HepG2 (cell line): ENCODE data around the gene CASZ1. TPM values are rescaled to one million over a fixed set of nuclear protein-coding genes. Genes with fewer than 3 reads are reported as not detected.

Source experiments
- ATAC-seq: fragments of 200-7000 bp; cut with Tn5 transposase; 3 replicates; pipeline ENCODE4 v1.9.1; 2020; ENCODE audit warnings: mild to moderate bottlenecking, moderate library complexity
- BruUV-seq: library from RNA; stranded (reverse); fragments of 400-500 nt; replicated peaks from 2 replicates; lab custom pipeline; 2021; lab: Mats Ljungman, UMichigan
- CTCF ChIA-PET: fragments of 300-600 bp; formaldehyde crosslinking; extraction: SDS; loops from one replicate; lab custom pipeline; 2021; ENCODE audit warnings: low total read pairs, inconsistent platforms, low intra/inter-chr PET ratio; lab: Yijun Ruan, JAX
- POLR2A ChIA-PET: fragments of 350-600 bp; sonication (Branson Sonifier 250); formaldehyde crosslinking; loops from one replicate; lab custom pipeline; 2020; ENCODE audit warnings: antibody characterized with exemption, inconsistent platforms; lab: Yijun Ruan, JAX
- DNase-seq: peaks from one replicate; pipeline ENCODE4 v3.0.0-alpha.2; 2015; ENCODE audit warnings: low spot score
- FAIRE-seq: peaks from 3 replicates; lab custom pipeline; 2011; peaks lifted over from hg19 to GRCh38; lab: Jason Lieb, UNC
- H2AFZ ChIP-seq: one replicate; pipeline ENCODE4 v1.6.1; 2011; ENCODE audit warnings: low read length, inconsistent platforms
- H3K27ac ChIP-seq: fragments of 300-600 bp; 3 replicates; pipeline ENCODE4 v1.8.0; 2011; ENCODE audit warnings: mixed run types, mild to moderate bottlenecking, mixed read lengths, low read length, inconsistent platforms; ENCODE audit not compliant: insufficient read depth; ENCODE audit errors: extremely low read length
- H3K27me3 ChIP-seq, 2 experiments: fragments of 200-600 bp in 1 of 2; 2 replicates in 1 of 2; 3 replicates in 1 of 2; pipeline versions ENCODE4 v1.6.0 to v1.8.0; 2011; ENCODE audit warnings: low read length in 2 of 2, mild to moderate bottlenecking in 2 of 2, moderate library complexity in 2 of 2, inconsistent platforms in 1 of 2; ENCODE audit not compliant: insufficient read depth in 2 of 2, control insufficient read depth in 1 of 2
- H3K36me3 ChIP-seq, 2 experiments: fragments of 200-600 bp in 1 of 2; replicated peaks in 1 of 2; 2 replicates in 1 of 2; 3 replicates in 1 of 2; pipeline versions ENCODE4 v1.5.1 to v1.8.0; 2011; ENCODE audit warnings: low read length in 2 of 2, inconsistent platforms in 1 of 2; ENCODE audit not compliant: insufficient read depth in 2 of 2, control insufficient read depth in 1 of 2
- H3K4me1 ChIP-seq: 2 replicates; pipeline ENCODE4 v1.5.1; 2012; ENCODE audit warnings: low read length, inconsistent platforms; ENCODE audit not compliant: insufficient read depth
- H3K4me2 ChIP-seq: 2 replicates; pipeline ENCODE4 v1.6.0; 2011; ENCODE audit warnings: low read depth, low read length, inconsistent platforms
- H3K4me3 ChIP-seq, 3 experiments: fragments of 200-600 bp in 1 of 3; sonication (generic), shearing (Covaris generic) in 1 of 3; replicated peaks in 1 of 3; 2 replicates each; pipeline ENCODE4 v1.5.1; 2011 to 2016; ENCODE audit warnings: low read length in 3 of 3, inconsistent platforms in 2 of 3, low read depth in 2 of 3, mild to moderate bottlenecking in 2 of 3, control low read depth in 1 of 3, mixed read lengths in 1 of 3; ENCODE audit not compliant: insufficient read depth in 1 of 3
- H3K79me2 ChIP-seq: one replicate; pipeline ENCODE4 v1.6.1; 2011; ENCODE audit warnings: low read length, inconsistent platforms; ENCODE audit not compliant: insufficient read depth
- H3K9ac ChIP-seq: 2 replicates; pipeline ENCODE4 v1.6.0; 2011; ENCODE audit warnings: mild to moderate bottlenecking, low read depth, low read length, inconsistent platforms; ENCODE audit not compliant: insufficient read depth
- H3K9me3 ChIP-seq: 2 replicates; pipeline ENCODE4 v1.5.1; 2012; ENCODE audit warnings: mild to moderate bottlenecking, low read length
- H4K20me1 ChIP-seq: 2 replicates; pipeline ENCODE4 v1.6.0; 2011; ENCODE audit warnings: inconsistent platforms, mild to moderate bottlenecking, low read length, moderate library complexity; ENCODE audit not compliant: insufficient read depth
- AGO2 ChIP-seq: fragments of 200-400 bp; formaldehyde crosslinking; optimal IDR thresholded peaks from 2 replicates; pipeline ENCODE3; 2017; ENCODE audit warnings: mild to moderate bottlenecking, low read depth, low read length, moderate library complexity
- ARNTL ChIP-seq: sonication (generic); formaldehyde crosslinking; IDR thresholded peaks from 2 replicates; pipeline ENCODE4 v1.4.0; 2020; ENCODE audit warnings: mild to moderate bottlenecking, missing genetic modification reagents
- E2F1 ChIP-seq: sonication (generic); formaldehyde crosslinking; IDR thresholded peaks from 2 replicates; pipeline ENCODE4 v1.5.0; 2020; ENCODE audit warnings: missing genetic modification reagents
- HMGXB4 ChIP-seq, 2 experiments: sonication (generic) in 1 of 2; formaldehyde crosslinking in 1 of 2; IDR thresholded peaks; 2 replicates each; pipeline versions ENCODE4 v1.4.0 to v1.6.1; 2018 to 2020; ENCODE audit warnings: missing genetic modification reagents in 2 of 2, borderline replicate concordance in 1 of 2, low read depth in 1 of 2, mild to moderate bottlenecking in 1 of 2, missing biosample characterization in 1 of 2
- HOXA3 ChIP-seq: sonication (generic); formaldehyde crosslinking; IDR thresholded peaks from 2 replicates; pipeline ENCODE4 v1.5.0; 2020; ENCODE audit warnings: missing genetic modification reagents
- NFIC ChIP-seq: IDR thresholded peaks from 2 replicates; pipeline ENCODE4 v1.6.1; 2012; ENCODE audit warnings: mild to moderate bottlenecking, low read length, inconsistent platforms
- PAXIP1 ChIP-seq: sonication (generic); formaldehyde crosslinking; conservative IDR thresholded peaks from 2 replicates; pipeline ENCODE4 v1.4.0; 2020; ENCODE audit warnings: mild to moderate bottlenecking, missing genetic modification reagents, moderate library complexity
- SOX6 ChIP-seq, 2 experiments: fragments of 450-650 bp in 1 of 2; sonication (generic) in 1 of 2; formaldehyde crosslinking in 1 of 2; IDR thresholded peaks; 2 replicates each; pipeline versions ENCODE4 v1.4.0 to v1.6.1; 2017 to 2020; ENCODE audit warnings: antibody characterized with exemption in 1 of 2, mild to moderate bottlenecking in 1 of 2, missing genetic modification reagents in 1 of 2
- TBX2 ChIP-seq: sonication (generic); formaldehyde crosslinking; IDR thresholded peaks from 2 replicates; pipeline ENCODE4 v1.5.0; 2020; ENCODE audit warnings: missing genetic modification reagents, mild to moderate bottlenecking, borderline replicate concordance
- ZNF10 ChIP-seq: sonication (generic); formaldehyde crosslinking; IDR thresholded peaks from 2 replicates; pipeline ENCODE4 v1.4.0; 2020; ENCODE audit warnings: mild to moderate bottlenecking, low read depth, missing genetic modification reagents, borderline replicate concordance
- ZNF30 ChIP-seq: sonication (generic); formaldehyde crosslinking; IDR thresholded peaks from 2 replicates; pipeline ENCODE4 v1.5.0; 2020; ENCODE audit warnings: mild to moderate bottlenecking, missing genetic modification reagents
- ZNF839 ChIP-seq: sonication (generic); formaldehyde crosslinking; IDR thresholded peaks from 2 replicates; pipeline ENCODE4 v1.4.0; 2020; ENCODE audit warnings: missing genetic modification reagents, mild to moderate bottlenecking, borderline replicate concordance
- WGBS: methylation state at CpG from one replicate; pipeline ENCODE4 v1.1.6; 2017; ENCODE audit warnings: low lambda C conversion rate; 5-methylcytosine and 5-hydroxymethylcytosine counted together
- in situ Hi-C: cut with HindIII; loops from 2 replicates; pipeline ENCODE4 v1.10.0; 2017; ENCODE audit warnings: low pct_unique_long_range_greater_than_20kb; ENCODE audit not compliant: extremely low pct_ligation_motif_present
- intact Hi-C: fragments of 100-400 bp; cut with micrococcal nuclease; formaldehyde crosslinking; loops from one replicate; pipeline ENCODE4 v1.10.0; 2022; ENCODE audit not compliant: unreplicated experiment
- polyA plus RNA-seq, 8 experiments: library from polyadenylated mRNA; depleted of rRNA in 3 of 8; stranded (reverse) in 7 of 8; unstranded in 1 of 8; fragments of >200 nt; fragmentation: Illumina TruSeq in 4 of 8; extraction: Trizol in 4 of 8; gene quantifications; 2 replicates each; pipeline versions ENCODE4 v1.2.1 to v1.2.3, GENCODE V29; 2011 to 2016; ENCODE audit warnings: low read depth in 4 of 8, missing spikeins in 1 of 8, mixed read lengths in 1 of 8; ENCODE audit not compliant: insufficient read depth in 1 of 8
- total RNA-seq, 5 experiments: library from RNA; depleted of rRNA; stranded (reverse); fragments of >200 nt; fragmentation: Illumina TruSeq; extraction: Trizol; gene quantifications; 2 replicates each; pipeline ENCODE4 v1.2.3, GENCODE V29; 2016; ENCODE audit warnings: low read depth in 1 of 5

CASZ1 gene
- total and polyA plus RNA-seq, 2 of the 13 experiments (the other 11 are each of a cell fraction or from before 2014, with no cell fraction given), result 1.9 to 3.7 TPM

- intact Hi-C loops, result no loop called here
- H3K36me3 ChIP-seq, result no peaks in the 10 kb centered on the region
- DNase-seq (peak; percentile 56), ATAC-seq (peak; percentile 79), FAIRE-seq (no peak)
- H3K4me2 ChIP-seq, result peak overlapping the region; percentile 51
- no peak overlapping the region for H2AFZ ChIP-seq
- H4K20me1 ChIP-seq, result no peaks in the 10 kb centered on the region
- no peaks in the 10 kb centered on the region for H3K79me2 ChIP-seq
- H3K27ac ChIP-seq, result no peak overlapping the region
- ChIA-PET POLR2A (interaction anchor here (0.8 to 2.3 kb wide), 3 partner anchors 9 to 18 kb away, joined by 3 to 12 read pairs (median 8); no protein-coding TSS in a partner anchor), CTCF (no interaction called here)
- H3K9ac ChIP-seq, result no peak overlapping the region
- H3K4me1 ChIP-seq, result peaks cover 21% of the 10 kb centered on the region
- BruUV-seq, result no TSS peak
- H3K9me3 ChIP-seq, result no peaks in the 10 kb centered on the region
- 19% methylated on average over 12 of the region's 40 CpGs for WGBS
- in situ Hi-C loops, result no loop called here
- no peaks in the 10 kb centered on the region for H3K27me3 ChIP-seq
- peak overlapping the region in 2 of 3 experiments; percentile 42 to 48; a peak in 3 of 6 replicates for H3K4me3 ChIP-seq
- no peak for TF ChIP-seq ZNF30 (CRISPR knock-in tag)
- TF ChIP-seq E2F1 (CRISPR knock-in tag), result 0 out of 2 replicates have a peak, but pooled peaks have one; percentile 32
- no peak for TF ChIP-seq NFIC
- TF ChIP-seq HMGXB4 (CRISPR knock-in tag; IDR thresholded peaks at IDR 0.05; ENCODE audit: borderline replicate concordance in 1 of 2, low read depth in 1 of 2), result peak in 1 of 2 experiments; percentile 32; a peak in 1 of 4 replicates
- TF ChIP-seq ZNF10 (CRISPR knock-in tag), result no peak
- no peak for TF ChIP-seq ZNF839
- peak; percentile 43 for TF ChIP-seq PAXIP1 (CRISPR knock-in tag)
- TF ChIP-seq ARNTL (CRISPR knock-in tag), result 0 out of 2 replicates have a peak, but pooled peaks have one; percentile 27
- TF ChIP-seq AGO2, result no peak
- TF ChIP-seq SOX6 (IDR thresholded peaks at IDR 0.05), result no peak
- TF ChIP-seq SOX6 (CRISPR knock-in tag; IDR thresholded peaks at IDR 0.05), result peak; percentile 35; the same call in 1 of the 2 replicates
- TF ChIP-seq TBX2 (CRISPR knock-in tag), result peak; percentile 63
- peak; percentile 27; the same call in 1 of the 2 replicates for TF ChIP-seq HOXA3 (CRISPR knock-in tag)
Observed at GRCh38 chr1:10667861-10668761, 128.3 kb downstream of the CASZ1 start.
